NCI-H2029 (cell line): ENCODE data around the gene NGF.

Experiments
- DNase-seq: peaks from one replicate; lab custom pipeline; 2025; lab: John Stamatoyannopoulos, UW

The NGF gene

GRCh38 chr1:115237023-115237422 lies 101.0 kb downstream of the NGF start:
- DNase-seq: no peak
